Activated effector memory CD4-positive, alpha-beta T cell treated with anti-CD3 and anti-CD28 coated beads, Interleukin-2, amount 50 U/mL, for 16 hours (primary cell): Measurements from ENCODE around the gene NAT9.

Experiments
- DNase-seq: peaks from one replicate; pipeline ENCODE4 v3.0.0-alpha.2; 2020

The NAT9 gene

DNA sequence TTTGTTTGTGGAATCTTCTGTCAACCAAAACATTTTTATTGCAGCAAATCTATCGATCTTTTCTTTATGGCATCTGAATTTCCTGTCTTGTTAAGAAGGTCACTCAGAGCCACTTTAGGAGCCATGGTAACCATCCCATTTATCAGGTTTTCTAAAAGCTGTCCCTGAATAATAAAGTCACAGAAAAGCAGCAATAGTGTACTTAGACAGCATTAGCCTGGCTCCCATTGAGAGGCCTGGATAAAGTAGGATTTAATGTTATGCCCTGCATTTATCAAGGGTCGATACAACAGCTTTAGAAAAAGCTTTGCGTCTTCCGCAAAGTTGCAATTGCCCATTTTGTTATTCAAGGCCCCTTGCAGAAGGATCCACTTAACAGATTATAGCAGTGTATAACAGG lies 53.4 kb downstream of the NAT9 start:
- DNase-seq, result no peak
